D721Med (cell line): Measurements from ENCODE around the gene XXYLT1.

Experiments used
- DNase-seq: peaks from one replicate; pipeline ENCODE4 v3.0.0; 2011; ENCODE audit warnings: low spot score; ENCODE audit not compliant: insufficient read length
- FAIRE-seq: peaks from 2 replicates; lab custom pipeline; 2011; peaks lifted over from hg19 to GRCh38; lab: Jason Lieb, UNC
- TF ChIP-seq, protein P1 (sequence below): IDR thresholded peaks from 2 replicates; pipeline ENCODE4 v1.5.1; 2012; ENCODE audit warnings: mild to moderate bottlenecking, control low read depth; ENCODE audit not compliant: insufficient read depth; ENCODE audit errors: missing control alignments

Gene XXYLT1

DNA sequence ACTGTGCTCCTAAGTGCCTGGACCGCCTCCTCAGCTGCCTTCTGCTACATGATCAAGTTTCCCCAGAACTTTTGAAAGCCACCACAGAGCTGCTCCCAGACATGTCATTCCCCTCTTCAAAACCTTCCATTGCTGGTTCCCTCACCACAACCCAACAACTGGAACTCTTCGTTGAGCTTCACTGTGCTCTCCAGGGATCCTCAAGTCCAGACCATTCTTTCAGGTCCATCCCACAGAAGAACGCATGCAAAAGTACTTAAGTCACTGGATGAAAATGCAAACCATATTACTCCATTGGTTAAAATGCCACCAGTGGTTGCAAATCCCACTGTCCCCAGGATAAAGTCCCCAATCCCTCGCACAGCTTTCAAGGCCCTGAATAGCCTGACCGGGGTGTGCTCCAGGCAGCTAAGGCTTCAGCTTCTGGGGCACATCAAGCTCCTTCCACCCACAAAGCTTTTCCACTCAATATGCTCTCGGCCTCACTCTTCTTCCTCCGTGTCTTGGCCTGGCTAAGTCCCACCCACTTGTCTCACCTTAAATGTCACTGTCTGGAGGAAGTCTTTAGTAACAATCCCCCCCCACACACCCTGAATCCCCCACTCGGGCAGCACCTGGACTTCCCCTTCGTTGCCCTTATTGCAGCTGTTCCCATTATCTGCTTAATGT, 84.8 kb downstream of the XXYLT1 start:
- DNase-seq, result no peak
- FAIRE-seq, result no peak

DNA sequence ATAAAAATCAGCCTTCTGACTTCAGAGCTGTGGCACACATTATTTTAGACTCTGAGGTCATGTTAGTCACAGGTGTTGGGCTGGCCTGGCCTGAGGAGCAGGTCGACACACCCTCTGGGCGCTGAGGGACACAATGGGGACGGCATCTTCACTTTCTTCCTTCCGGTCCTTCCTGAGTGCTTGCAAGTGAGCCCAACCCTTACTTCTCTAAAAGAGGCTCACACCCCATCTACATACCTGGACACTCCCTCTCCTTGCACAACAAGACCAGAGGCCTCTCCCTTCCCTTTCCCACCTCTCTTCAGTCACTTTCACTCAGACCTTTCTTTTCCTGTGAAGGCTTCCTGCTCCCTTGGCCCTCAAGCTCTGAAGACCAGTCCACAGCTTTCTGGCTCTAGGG, 85.4 kb downstream of the XXYLT1 start:
- TF ChIP-seq, protein P1, sequence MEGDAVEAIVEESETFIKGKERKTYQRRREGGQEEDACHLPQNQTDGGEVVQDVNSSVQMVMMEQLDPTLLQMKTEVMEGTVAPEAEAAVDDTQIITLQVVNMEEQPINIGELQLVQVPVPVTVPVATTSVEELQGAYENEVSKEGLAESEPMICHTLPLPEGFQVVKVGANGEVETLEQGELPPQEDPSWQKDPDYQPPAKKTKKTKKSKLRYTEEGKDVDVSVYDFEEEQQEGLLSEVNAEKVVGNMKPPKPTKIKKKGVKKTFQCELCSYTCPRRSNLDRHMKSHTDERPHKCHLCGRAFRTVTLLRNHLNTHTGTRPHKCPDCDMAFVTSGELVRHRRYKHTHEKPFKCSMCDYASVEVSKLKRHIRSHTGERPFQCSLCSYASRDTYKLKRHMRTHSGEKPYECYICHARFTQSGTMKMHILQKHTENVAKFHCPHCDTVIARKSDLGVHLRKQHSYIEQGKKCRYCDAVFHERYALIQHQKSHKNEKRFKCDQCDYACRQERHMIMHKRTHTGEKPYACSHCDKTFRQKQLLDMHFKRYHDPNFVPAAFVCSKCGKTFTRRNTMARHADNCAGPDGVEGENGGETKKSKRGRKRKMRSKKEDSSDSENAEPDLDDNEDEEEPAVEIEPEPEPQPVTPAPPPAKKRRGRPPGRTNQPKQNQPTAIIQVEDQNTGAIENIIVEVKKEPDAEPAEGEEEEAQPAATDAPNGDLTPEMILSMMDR, result no peak
- DNase-seq (no peak), FAIRE-seq (no peak)

More for the DNA sequence above, 84.8 kb downstream of the XXYLT1 start:
- TF ChIP-seq, protein P1, result no peak

DNA sequence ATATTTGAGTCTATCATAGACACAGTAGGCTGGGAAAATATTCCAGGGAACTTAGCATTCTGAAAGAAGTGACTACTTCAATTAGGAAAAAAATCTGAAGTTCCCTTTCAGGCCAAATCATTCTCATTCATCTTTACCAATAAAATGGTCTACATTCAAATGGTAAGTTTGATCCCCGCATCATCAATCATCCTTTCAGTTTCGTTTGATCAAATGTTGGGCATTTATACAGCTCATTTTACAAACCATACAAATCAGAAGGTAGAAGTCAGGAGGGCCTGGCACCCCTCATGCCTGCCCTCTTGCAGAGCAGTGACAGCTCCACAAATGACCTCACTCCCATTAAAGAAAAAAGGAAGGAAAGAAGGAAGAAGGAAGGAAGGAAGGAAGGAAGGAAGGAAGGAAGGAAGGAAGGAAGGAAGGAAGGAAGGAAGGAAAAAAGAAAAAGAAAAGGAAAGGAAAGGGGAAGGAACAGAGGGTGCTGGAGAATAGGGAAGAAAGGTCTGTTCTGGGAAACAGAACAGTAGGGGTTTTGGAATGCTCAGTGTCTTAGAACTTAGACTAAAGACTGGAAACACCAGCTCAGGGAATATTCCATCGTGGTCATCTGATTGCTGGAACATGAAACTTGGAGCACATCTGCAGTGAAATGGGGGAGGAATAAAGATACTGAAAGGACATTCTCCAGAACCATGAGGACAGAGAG, 86.1 kb downstream of the XXYLT1 start:
- TF ChIP-seq, protein P1, result no peak
- DNase-seq, result no peak
- no peak for FAIRE-seq

DNA sequence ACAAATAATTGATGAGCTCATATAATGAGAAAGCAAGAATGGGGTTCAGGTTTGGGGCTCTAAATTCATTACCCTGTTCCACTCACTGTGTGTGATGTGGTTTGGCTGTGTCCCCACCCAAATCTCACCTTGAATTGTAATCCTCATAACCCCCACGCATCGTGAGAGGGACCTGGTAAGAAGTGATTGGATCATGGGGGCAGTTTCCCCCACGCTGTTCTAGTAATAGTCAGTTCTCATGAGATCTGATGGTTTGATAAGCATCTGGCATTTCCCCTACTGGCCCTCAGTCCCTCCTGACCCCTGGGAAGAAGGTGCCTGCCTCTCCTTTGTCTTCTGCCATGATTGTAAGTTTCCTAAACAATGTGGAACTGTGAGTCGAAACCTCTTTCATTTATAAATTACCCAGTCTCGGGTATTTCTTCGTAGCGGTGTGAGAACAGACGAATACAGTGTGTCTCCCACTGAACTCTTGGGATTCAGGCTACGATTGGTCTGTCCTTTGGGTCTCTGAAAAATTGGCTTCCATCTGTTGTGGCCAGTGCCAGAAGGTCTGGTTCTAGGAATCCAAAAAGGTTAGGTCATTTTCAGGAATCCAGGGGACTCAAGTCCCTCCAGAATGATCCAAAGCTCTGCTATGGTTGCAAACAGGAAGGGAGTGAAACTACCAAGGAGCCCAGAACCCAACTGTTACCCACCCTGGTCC, 87.7 kb downstream of the XXYLT1 start:
- TF ChIP-seq, protein P1, result no peak
- DNase-seq (no peak), FAIRE-seq (no peak)

DNA sequence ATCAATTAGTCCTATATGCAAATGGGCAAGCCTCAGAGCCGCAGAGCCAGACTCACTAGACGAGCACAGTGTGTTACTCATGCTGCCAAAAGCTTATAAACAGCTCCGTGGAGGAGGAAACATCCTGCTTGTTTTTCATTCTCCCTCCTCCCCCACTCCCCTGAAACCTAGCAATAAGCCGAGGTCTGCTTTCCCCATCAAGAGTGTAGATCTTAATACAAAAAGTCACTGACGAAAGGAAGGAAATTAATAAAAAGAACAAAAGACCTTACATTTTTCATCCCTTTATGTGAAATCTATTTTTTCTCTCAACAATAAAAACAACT, 88.5 kb downstream of the XXYLT1 start:
- TF ChIP-seq, protein P1, result no peak
- no peak for DNase-seq
- no peak for FAIRE-seq

DNA sequence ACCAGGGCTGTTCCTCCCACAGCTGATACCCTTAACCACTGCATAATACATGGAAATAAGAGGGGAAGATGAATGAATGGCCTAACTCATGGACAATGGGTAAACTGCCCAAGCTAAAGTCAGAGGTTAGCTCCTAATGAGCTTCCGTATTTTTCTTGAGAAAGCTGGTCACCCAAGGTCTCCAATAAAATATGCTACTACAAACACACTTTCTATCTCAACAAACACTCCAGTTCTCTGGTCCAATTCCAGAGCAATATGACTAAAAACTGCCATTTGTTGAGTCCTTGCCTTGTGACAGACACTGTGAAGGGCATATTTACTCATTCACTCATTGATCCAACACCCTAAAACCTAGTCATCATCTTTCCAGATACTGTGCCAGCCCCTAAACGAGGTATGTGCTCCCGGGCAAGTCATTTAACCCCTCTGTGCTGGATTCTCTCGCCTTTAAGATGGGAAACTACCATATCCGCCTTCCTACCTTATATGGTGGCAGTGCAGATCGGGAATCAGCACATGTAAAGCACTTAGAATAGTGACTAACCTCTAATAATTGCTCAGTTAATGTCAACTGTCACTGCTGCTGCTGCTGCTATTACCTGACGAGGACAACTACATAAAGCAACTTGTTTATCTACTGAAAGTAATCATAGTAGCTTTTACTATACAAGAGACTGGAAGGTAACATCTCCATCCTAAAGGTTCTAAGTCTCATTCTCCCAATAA, 89.1 kb downstream of the XXYLT1 start:
- DNase-seq (no peak), FAIRE-seq (no peak)
- TF ChIP-seq, protein P1, result no peak
